Liver (tissue), 3 donors: ENCODE results near the gene STXBP1.

Experiments
- EGR1 ChIP-seq, 2 donors: IDR thresholded peaks; 2 replicates each; pipeline ENCODE4 v1.6.1; 2016 to 2018; ENCODE audit warnings: antibody characterized with exemption in 2 of 2, low read depth in 2 of 2
- FOXA1 ChIP-seq: IDR thresholded peaks from 2 replicates; pipeline ENCODE4 v1.6.1; 2016; ENCODE audit warnings: antibody characterized with exemption
- GABPA ChIP-seq, 2 donors: IDR thresholded peaks in 1 of 2; conservative IDR thresholded peaks in 1 of 2; 2 replicates each; pipeline ENCODE4 v1.6.1; 2016; ENCODE audit warnings: antibody characterized with exemption in 2 of 2, mild to moderate bottlenecking in 1 of 2, moderate library complexity in 1 of 2
- HNF4A ChIP-seq, 2 donors: conservative IDR thresholded peaks; 2 replicates each; pipeline ENCODE4 v1.6.1; 2016; ENCODE audit warnings: antibody characterized with exemption in 2 of 2, mild to moderate bottlenecking in 2 of 2
- JUND ChIP-seq, 2 donors: IDR thresholded peaks; 2 replicates each; pipeline ENCODE4 v1.6.1; 2016; ENCODE audit warnings: antibody characterized with exemption in 2 of 2
- NR2F2 ChIP-seq: IDR thresholded peaks from 2 replicates; pipeline ENCODE4 v1.6.1; 2016; ENCODE audit warnings: antibody characterized with exemption
- REST ChIP-seq: IDR thresholded peaks from 2 replicates; pipeline ENCODE4 v1.6.1; 2016; ENCODE audit warnings: antibody characterized with exemption, mild to moderate bottlenecking
- RXRA ChIP-seq, 2 donors: IDR thresholded peaks; 2 replicates each; pipeline ENCODE4 v1.6.1; 2017 to 2018; ENCODE audit warnings: antibody characterized with exemption in 2 of 2, mild to moderate bottlenecking in 1 of 2
- TAF1 ChIP-seq: conservative IDR thresholded peaks from 2 replicates; pipeline ENCODE4 v1.6.1; 2016; ENCODE audit warnings: antibody characterized with exemption, mild to moderate bottlenecking
- ZBTB33 ChIP-seq: IDR thresholded peaks from 2 replicates; pipeline ENCODE4 v1.6.1; 2016; ENCODE audit warnings: antibody characterized with exemption
- TF ChIP-seq, protein P1 (sequence below): fragments of 150-350 bp; IDR thresholded peaks from 2 replicates; pipeline ENCODE4 v1.5.1; 2017; ENCODE audit warnings: improper control_type of control experiment, low read depth, low read length; ENCODE audit not compliant: missing input control
- TF ChIP-seq, protein P2 (sequence below): IDR thresholded peaks from 2 replicates; pipeline ENCODE4 v1.6.1; 2016; ENCODE audit warnings: antibody characterized with exemption
- donor health status: healthy.
- donor health status: healthy.

- TF ChIP-seq HNF4A (conservative IDR thresholded peaks at IDR 0.05) (no peak), GABPA (IDR thresholded peaks at IDR 0.05 in 1 of 2, conservative IDR thresholded peaks at IDR 0.05 in 1 of 2) (no peak), EGR1 (IDR thresholded peaks at IDR 0.05; ENCODE audit: low read depth in 2 of 2) (no peak), TAF1 (no peak), RXRA (IDR thresholded peaks at IDR 0.05) (no peak), REST (no peak), ZBTB33 (no peak), FOXA1 (no peak), JUND (IDR thresholded peaks at IDR 0.05) (no peak), NR2F2 (no peak)
- TF ChIP-seq, protein P1, sequence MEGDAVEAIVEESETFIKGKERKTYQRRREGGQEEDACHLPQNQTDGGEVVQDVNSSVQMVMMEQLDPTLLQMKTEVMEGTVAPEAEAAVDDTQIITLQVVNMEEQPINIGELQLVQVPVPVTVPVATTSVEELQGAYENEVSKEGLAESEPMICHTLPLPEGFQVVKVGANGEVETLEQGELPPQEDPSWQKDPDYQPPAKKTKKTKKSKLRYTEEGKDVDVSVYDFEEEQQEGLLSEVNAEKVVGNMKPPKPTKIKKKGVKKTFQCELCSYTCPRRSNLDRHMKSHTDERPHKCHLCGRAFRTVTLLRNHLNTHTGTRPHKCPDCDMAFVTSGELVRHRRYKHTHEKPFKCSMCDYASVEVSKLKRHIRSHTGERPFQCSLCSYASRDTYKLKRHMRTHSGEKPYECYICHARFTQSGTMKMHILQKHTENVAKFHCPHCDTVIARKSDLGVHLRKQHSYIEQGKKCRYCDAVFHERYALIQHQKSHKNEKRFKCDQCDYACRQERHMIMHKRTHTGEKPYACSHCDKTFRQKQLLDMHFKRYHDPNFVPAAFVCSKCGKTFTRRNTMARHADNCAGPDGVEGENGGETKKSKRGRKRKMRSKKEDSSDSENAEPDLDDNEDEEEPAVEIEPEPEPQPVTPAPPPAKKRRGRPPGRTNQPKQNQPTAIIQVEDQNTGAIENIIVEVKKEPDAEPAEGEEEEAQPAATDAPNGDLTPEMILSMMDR: no peak
- TF ChIP-seq, protein P2, sequence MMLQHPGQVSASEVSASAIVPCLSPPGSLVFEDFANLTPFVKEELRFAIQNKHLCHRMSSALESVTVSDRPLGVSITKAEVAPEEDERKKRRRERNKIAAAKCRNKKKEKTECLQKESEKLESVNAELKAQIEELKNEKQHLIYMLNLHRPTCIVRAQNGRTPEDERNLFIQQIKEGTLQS: no peak
Observed at GRCh38 chr9:127700594-127701255, 88.6 kb downstream of the STXBP1 start.
